NCI-H1694 (cell line): ENCODE data around the gene IDI1.
A peak's percentile ranks its signal among the peaks of the same experiment; 100 is the strongest.
"Not testable (repeated sequence)": the region's sequence is repeated elsewhere in the genome, so short reads cannot be mapped to it uniquely, and the experiment has no call there.

Source experiments
- DNase-seq: peaks from one replicate; lab custom pipeline; 2025; lab: John Stamatoyannopoulos, UW

Gene IDI1

GRCh38 chr10:1048732-1049424, at the start of gene IDI1:
Gene IDI1 (minus strand): TSS chr10:1049119. CDS start chr10:1049003, 116 bp downstream.
- DNase-seq = peak; percentile 94

- no peak for DNase-seq
Measured at GRCh38 chr10:1097436-1097835, 48.5 kb upstream of the IDI1 start.

- no peak for DNase-seq
Measured at GRCh38 chr10:1096287-1096889, 47.5 kb upstream of the IDI1 start.

GRCh38 chr10:1095498-1095897, 46.6 kb upstream of the IDI1 start:
- DNase-seq = no peak

- no peak for DNase-seq
Measured at GRCh38 chr10:1094112-1095057, 45.5 kb upstream of the IDI1 start.

- DNase-seq = no peak
Measured at GRCh38 chr10:1093696-1094095, 44.8 kb upstream of the IDI1 start.

- no peak for DNase-seq
Measured at GRCh38 chr10:1090696-1091095, 41.8 kb upstream of the IDI1 start.

- DNase-seq = no peak
Measured at GRCh38 chr10:1089017-1089689, 40.2 kb upstream of the IDI1 start.

- no peak for DNase-seq
Measured at GRCh38 chr10:1086787-1087186, 37.9 kb upstream of the IDI1 start.

GRCh38 chr10:1085258-1085657, 36.3 kb upstream of the IDI1 start:
- DNase-seq = no peak

- no peak for DNase-seq
Measured at GRCh38 chr10:1084011-1084950, 35.4 kb upstream of the IDI1 start.

GRCh38 chr10:1083581-1083980, 34.7 kb upstream of the IDI1 start:
- DNase-seq = no peak

GRCh38 chr10:1078668-1079067, 29.7 kb upstream of the IDI1 start:
- DNase-seq = no peak

GRCh38 chr10:1074748-1075308, 25.9 kb upstream of the IDI1 start:
- no peak for DNase-seq

- no peak for DNase-seq
Measured at GRCh38 chr10:1074052-1074747, 25.3 kb upstream of the IDI1 start.

GRCh38 chr10:1070919-1071318, 22.0 kb upstream of the IDI1 start:
- no peak for DNase-seq

- DNase-seq = no peak
Measured at GRCh38 chr10:1068380-1069361, 19.8 kb upstream of the IDI1 start.

GRCh38 chr10:1066734-1067133, 17.8 kb upstream of the IDI1 start:
- not testable (repeated sequence) for DNase-seq

GRCh38 chr10:1064964-1065247, 16.0 kb upstream of the IDI1 start:
- no peak for DNase-seq
